Ovary (tissue), 9 donors: ENCODE results near the gene CHML. TPM values are rescaled to one million over a fixed set of nuclear protein-coding genes. Genes with fewer than 3 reads are reported as not detected.

Source experiments
- DNase-seq, 5 donors: peaks; one replicate each; pipeline ENCODE4 v3.0.0-alpha.2; 2019 to 2020
- H3K27ac ChIP-seq, 2 donors: fragments of 200-600 bp; one replicate each; pipeline versions ENCODE4 v1.5.1 to v1.8.0; 2019 to 2022
- H3K27me3 ChIP-seq: fragments of 200-600 bp; one replicate; pipeline ENCODE4 v1.8.0; 2022
- H3K36me3 ChIP-seq: fragments of 200-600 bp; sonication (generic); one replicate; pipeline ENCODE4 v1.5.1; 2019
- H3K4me1 ChIP-seq: one replicate; pipeline ENCODE4 v1.8.1; 2013; ENCODE audit warnings: mild to moderate bottlenecking, moderate library complexity; ENCODE audit not compliant: insufficient read depth
- H3K4me3 ChIP-seq: fragments of 200-600 bp; sonication (generic); one replicate; pipeline ENCODE4 v1.5.1; 2017
- H3K9me3 ChIP-seq, 2 donors: fragments of 200-600 bp in 1 of 2; sonication (generic) in 1 of 2; one replicate each; pipeline versions ENCODE4 v1.5.1 to v1.8.1; 2013 to 2019; ENCODE audit warnings: mild to moderate bottlenecking in 1 of 2, moderate library complexity in 1 of 2
- EP300 ChIP-seq: sonication (generic); formaldehyde crosslinking; IDR thresholded peaks from one replicate; pipeline ENCODE4 v1.6.1; 2017; ENCODE audit warnings: antibody characterized with exemption
- POLR2A ChIP-seq: fragments of 450-650 bp; IDR thresholded peaks from one replicate; pipeline ENCODE4 v1.6.1; 2017; ENCODE audit warnings: antibody characterized with exemption, mild to moderate bottlenecking, moderate library complexity
- WGBS, 3 donors: extraction: QIAGEN DNeasy Blood & Tissue Kit in 1 of 3; methylation state at CpG; one replicate each; pipeline versions ENCODE4 v1.1.5 to v1.1.7; 2013 to 2017; 5-methylcytosine and 5-hydroxymethylcytosine counted together
- intact Hi-C, 4 donors: fragments of 100-400 bp; cut with DNase I; formaldehyde crosslinking; loops; one replicate each; pipeline versions ENCODE4 v1.11.0 to v1.15.1; 2022 to 2023
- polyA plus RNA-seq, 2 donors: library from polyadenylated mRNA; stranded (reverse); fragments of 200-250 nt in 1 of 2; fragments of 350-450 nt in 1 of 2; fragmentation: Illumina TruSeq in 1 of 2; extraction: RNeasy Lipid Tissue Mini Kit (QIAGEN cat#74804) in 1 of 2; gene quantifications; one replicate each; pipeline ENCODE4 v1.2.3, GENCODE V29; 2013 to 2014
- total RNA-seq, 7 donors: library from RNA; depleted of rRNA in 2 of 7; stranded (reverse); fragments of >200 nt in 2 of 7; fragmentation: NEBNext Ultra II Directional in 3 of 7; extraction: Animal tissue kit (Norgen Biotek cat#: 25700) in 3 of 7; gene quantifications; one replicate each; pipeline versions ENCODE4 v1.1.0 to v1.2.4, GENCODE V29; 2016 to 2023
- TF ChIP-seq, protein P1 (sequence below), 3 donors: fragments of 450-650 bp in 2 of 3; fragments of 200-600 bp in 1 of 3; IDR thresholded peaks; one replicate each; pipeline versions ENCODE4 v1.5.1 to v1.8.0; 2016 to 2022; ENCODE audit warnings: antibody characterized with exemption in 3 of 3, mild to moderate bottlenecking in 1 of 3
- donor health status: DM: no; HTN: no; CAD: no; lungs with moderate emphysema.
- donor health status: DM: no; HTN: no; CAD: no.
- donor health status: Bipolar disorder and iron deficiency.
- donor health status: DM: yes; HTN: yes; CAD: no.
- donor health status: DM: no; HTN: no; CAD: no.
- donor health status: DM: yes; HTN: yes; CAD: no.

The CHML gene
- total and polyA plus RNA-seq, 9 donors: 5.3 to 25.1 (median 11.0) TPM

DNA sequence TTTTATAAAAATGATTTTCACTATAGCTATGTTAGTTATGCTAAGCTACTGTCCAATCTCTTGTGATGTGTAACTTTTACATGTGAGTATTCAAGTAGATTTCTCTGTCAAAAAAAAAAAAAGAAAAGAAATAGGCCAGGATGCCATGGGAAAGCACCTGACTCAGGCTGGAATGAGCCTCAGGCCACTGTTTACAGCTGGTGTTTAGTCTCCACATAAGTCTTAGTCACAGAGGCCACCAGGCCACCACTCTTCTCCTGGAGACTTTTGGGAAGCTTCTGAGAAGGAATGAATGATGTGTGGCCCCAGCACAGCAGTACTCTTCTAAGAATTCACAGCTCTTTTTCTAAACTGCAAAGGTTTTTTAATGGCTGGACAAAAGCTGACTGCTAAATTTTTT is 48.9 kb downstream of the CHML start:
- Histone ChIP-seq H3K27me3 (no peaks in the 10 kb centered on the region), H3K9me3 (no peaks in the 10 kb centered on the region), H3K4me1 (no peaks in the 10 kb centered on the region), H3K36me3 (no peaks in the 10 kb centered on the region), H3K4me3 (no peak overlapping the region), H3K27ac (no peak overlapping the region)
- no peak for DNase-seq
- intact Hi-C loops: no loop called here
- TF ChIP-seq, protein P1, sequence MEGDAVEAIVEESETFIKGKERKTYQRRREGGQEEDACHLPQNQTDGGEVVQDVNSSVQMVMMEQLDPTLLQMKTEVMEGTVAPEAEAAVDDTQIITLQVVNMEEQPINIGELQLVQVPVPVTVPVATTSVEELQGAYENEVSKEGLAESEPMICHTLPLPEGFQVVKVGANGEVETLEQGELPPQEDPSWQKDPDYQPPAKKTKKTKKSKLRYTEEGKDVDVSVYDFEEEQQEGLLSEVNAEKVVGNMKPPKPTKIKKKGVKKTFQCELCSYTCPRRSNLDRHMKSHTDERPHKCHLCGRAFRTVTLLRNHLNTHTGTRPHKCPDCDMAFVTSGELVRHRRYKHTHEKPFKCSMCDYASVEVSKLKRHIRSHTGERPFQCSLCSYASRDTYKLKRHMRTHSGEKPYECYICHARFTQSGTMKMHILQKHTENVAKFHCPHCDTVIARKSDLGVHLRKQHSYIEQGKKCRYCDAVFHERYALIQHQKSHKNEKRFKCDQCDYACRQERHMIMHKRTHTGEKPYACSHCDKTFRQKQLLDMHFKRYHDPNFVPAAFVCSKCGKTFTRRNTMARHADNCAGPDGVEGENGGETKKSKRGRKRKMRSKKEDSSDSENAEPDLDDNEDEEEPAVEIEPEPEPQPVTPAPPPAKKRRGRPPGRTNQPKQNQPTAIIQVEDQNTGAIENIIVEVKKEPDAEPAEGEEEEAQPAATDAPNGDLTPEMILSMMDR (IDR thresholded peaks at IDR 0.05): no peak
- no peak for TF ChIP-seq POLR2A
- no peak for TF ChIP-seq EP300

DNA sequence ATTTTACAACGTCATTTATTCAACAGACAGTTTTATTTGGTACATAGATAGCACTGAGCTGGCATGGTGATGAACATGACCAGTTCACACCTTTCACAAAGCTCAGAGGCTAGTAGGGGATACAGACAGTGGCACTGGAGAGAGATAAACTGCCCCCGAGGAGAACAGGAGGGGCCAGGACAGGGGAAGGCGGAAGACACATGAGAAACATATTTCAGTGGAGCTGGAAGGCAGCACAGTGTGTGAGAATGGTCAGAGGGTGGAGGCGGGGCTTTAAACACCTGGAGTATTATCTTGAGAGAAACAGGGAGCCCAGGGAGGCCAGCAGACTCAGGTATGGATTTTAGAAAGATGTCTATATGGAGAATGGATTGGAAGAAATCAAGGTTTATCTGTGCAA is 49.5 kb downstream of the CHML start:
- intact Hi-C loops: no loop called here
- Histone ChIP-seq H3K27me3 (no peaks in the 10 kb centered on the region), H3K27ac (no peak overlapping the region), H3K4me3 (no peak overlapping the region), H3K9me3 (no peaks in the 10 kb centered on the region), H3K4me1 (no peaks in the 10 kb centered on the region), H3K36me3 (no peaks in the 10 kb centered on the region)
- TF ChIP-seq, protein P1 (IDR thresholded peaks at IDR 0.05): no peak
- TF ChIP-seq POLR2A (no peak), EP300 (no peak)
- no peak for DNase-seq
- 50 to 60% (median 54%) methylated on average over 4 of the region's 4 CpGs for WGBS, 3 donors

Other genes with a start within 250 kb of the CHML start
- 10 to 100 TPM; 19.2 to 44.3 (median 40.5) TPM for gene FH, start 120.6 kb downstream of the CHML start, total RNA-seq
- 10 to 100 TPM; 25.5 to 64.4 TPM for gene FH, start 120.6 kb downstream of the CHML start, polyA plus RNA-seq
- gene KMO, start 108.0 kb downstream of the CHML start, total RNA-seq: 1 to 10 TPM in 1 of 7 donors, under 1 TPM in 5, not detected in 1; 0.12 to 2.0 (median 0.43) TPM
- under 1 TPM; 0.29 to 0.60 TPM for gene KMO, start 108.0 kb downstream of the CHML start, polyA plus RNA-seq
- 10 to 100 TPM in 2 of 7 donors, 1 to 10 TPM in 5; 5.3 to 30.3 (median 9.5) TPM for gene OPN3, start within 50 bp of the CHML start, total RNA-seq
- gene OPN3, start within 50 bp of the CHML start, polyA plus RNA-seq: 10 to 100 TPM in 1 of 2 donors, 1 to 10 TPM in 1; 6.0 to 19.1 TPM
- gene WDR64, start 11.9 kb upstream of the CHML start, total RNA-seq: under 1 TPM in 5 of 7 donors, not detected in 2; 0.15 to 0.67 (median 0.41) TPM
- gene WDR64, start 11.9 kb upstream of the CHML start, polyA plus RNA-seq: under 1 TPM; 0.10 to 0.22 TPM
- 1 to 10 TPM in 1 of 7 donors, under 1 TPM in 6; 0.12 to 1.3 (median 0.75) TPM for gene EXO1, start 207.8 kb upstream of the CHML start, total RNA-seq
- gene EXO1, start 207.8 kb upstream of the CHML start, polyA plus RNA-seq: under 1 TPM; 0.15 to 0.52 TPM